Karpas-422 (cell line): ENCODE data around the gene GBP2. TPM values are rescaled to one million over a fixed set of nuclear protein-coding genes. Genes with fewer than 3 reads are reported as not detected.

ENCODE experiments used
- DNase-seq: peaks from one replicate; pipeline ENCODE4 v3.0.0-alpha.2; 2015
- H2AFZ ChIP-seq: fragments of 200-600 bp; sonication (generic); 2 replicates; pipeline ENCODE4 v1.6.1; 2014; ENCODE audit warnings: antibody characterized with exemption, low read length, mixed read lengths
- H3K27ac ChIP-seq: fragments of 200-600 bp; sonication (generic); 2 replicates; pipeline ENCODE4 v1.5.1; 2014; ENCODE audit warnings: mild to moderate bottlenecking, low read length, moderate library complexity
- H3K27me3 ChIP-seq: fragments of 200-600 bp; sonication (generic); 2 replicates; pipeline ENCODE4 v1.6.1; 2014; ENCODE audit warnings: low read length, mixed read lengths
- H3K36me3 ChIP-seq: fragments of 200-600 bp; sonication (generic); 2 replicates; pipeline ENCODE4 v1.6.1; 2014; ENCODE audit warnings: low read length, mixed read lengths; ENCODE audit not compliant: insufficient read depth
- H3K4me1 ChIP-seq: fragments of 200-600 bp; sonication (generic); 2 replicates; pipeline ENCODE4 v1.6.1; 2014; ENCODE audit warnings: mild to moderate bottlenecking, low read length, mixed read lengths
- H3K4me2 ChIP-seq: fragments of 200-600 bp; sonication (generic); 2 replicates; pipeline ENCODE4 v1.6.1; 2014; ENCODE audit warnings: low read length, low read depth, mild to moderate bottlenecking; ENCODE audit not compliant: poor library complexity, severe bottlenecking
- H3K4me3 ChIP-seq: fragments of 200-600 bp; sonication (generic); 2 replicates; pipeline ENCODE4 v1.5.1; 2014; ENCODE audit warnings: mild to moderate bottlenecking, antibody characterized with exemption, low read length, mixed read lengths
- H3K79me2 ChIP-seq: fragments of 200-600 bp; sonication (generic); 2 replicates; pipeline ENCODE4 v1.6.1; 2014; ENCODE audit warnings: mild to moderate bottlenecking, low read length, mixed read lengths
- H3K9ac ChIP-seq: fragments of 200-600 bp; sonication (generic); 2 replicates; pipeline ENCODE4 v1.6.0; 2014; ENCODE audit warnings: low read length
- H3K9me2 ChIP-seq: fragments of 200-600 bp; sonication (generic), shearing (Covaris generic); replicated peaks from 2 replicates; pipeline ENCODE4 v1.6.0; 2014; ENCODE audit warnings: mild to moderate bottlenecking, low read length, moderate library complexity; ENCODE audit not compliant: insufficient read depth
- H3K9me3 ChIP-seq: fragments of 300-700, 200-600 bp; sonication (generic); 2 replicates; pipeline ENCODE4 v1.6.1; 2014; ENCODE audit warnings: low read length, mixed read lengths
- H4K20me1 ChIP-seq: fragments of 200-600 bp; sonication (generic); 2 replicates; pipeline ENCODE4 v1.6.1; 2014; ENCODE audit warnings: mild to moderate bottlenecking, antibody characterized with exemption, low read length, low read depth; ENCODE audit not compliant: insufficient read depth
- total RNA-seq: library from RNA; depleted of rRNA; stranded (reverse); fragments of >200 nt; shearing (Covaris generic); gene quantifications from 2 replicates; pipeline ENCODE4 v1.2.3, GENCODE V29; 2014; ENCODE audit warnings: low replicate concordance; rRNA removed

The GBP2 gene
- total RNA-seq, result not detected in 2 replicates

- H4K20me1 ChIP-seq, result no peaks in the 10 kb centered on the region
- no peak within 1 kb of the TSS for H2AFZ ChIP-seq
- no peaks in the 10 kb centered on the region for H3K9me2 ChIP-seq
- H3K27ac ChIP-seq, result no peak within 1 kb of the TSS
- no peaks in the 10 kb centered on the region for H3K27me3 ChIP-seq
- no peak for DNase-seq
- no peaks in the 10 kb centered on the region for H3K36me3 ChIP-seq
- no peak within 1 kb of the TSS for H3K4me3 ChIP-seq
- no peak within 1 kb of the TSS for H3K9ac ChIP-seq
- no peak within 1 kb of the TSS for H3K4me2 ChIP-seq
- no peaks in the 10 kb centered on the region for H3K9me3 ChIP-seq
- no peaks in the 10 kb centered on the region for H3K79me2 ChIP-seq
- H3K4me1 ChIP-seq, result no peaks in the 10 kb centered on the region
Observed at GRCh38 chr1:89125913-89126580, at the start of gene GBP2. Gene GBP2, minus strand, starts transcription at chr1:89126114. Its CDS starts 4,148 bp downstream, at chr1:89121966.

- no peaks in the 10 kb centered on the region for H3K27me3 ChIP-seq
- no peaks in the 10 kb centered on the region for H3K9me3 ChIP-seq
- no peak overlapping the region for H3K27ac ChIP-seq
- no peak overlapping the region for H3K9ac ChIP-seq
- H3K79me2 ChIP-seq, result no peaks in the 10 kb centered on the region
- no peaks in the 10 kb centered on the region for H3K4me1 ChIP-seq
- H3K4me3 ChIP-seq, result no peak overlapping the region
- H3K9me2 ChIP-seq, result no peaks in the 10 kb centered on the region
- H3K4me2 ChIP-seq, result no peak overlapping the region
- no peaks in the 10 kb centered on the region for H4K20me1 ChIP-seq
- DNase-seq, result no peak
- no peaks in the 10 kb centered on the region for H3K36me3 ChIP-seq
- no peak overlapping the region for H2AFZ ChIP-seq
Observed at GRCh38 chr1:89174491-89174890, 48.6 kb upstream of the GBP2 start.

- no peak overlapping the region for H3K9ac ChIP-seq
- H3K9me3 ChIP-seq, result no peaks in the 10 kb centered on the region
- H3K4me3 ChIP-seq, result no peak overlapping the region
- H2AFZ ChIP-seq, result no peak overlapping the region
- no peaks in the 10 kb centered on the region for H3K9me2 ChIP-seq
- H3K79me2 ChIP-seq, result no peaks in the 10 kb centered on the region
- no peaks in the 10 kb centered on the region for H3K4me1 ChIP-seq
- H3K27ac ChIP-seq, result no peak overlapping the region
- H3K4me2 ChIP-seq, result no peak overlapping the region
- no peaks in the 10 kb centered on the region for H3K27me3 ChIP-seq
- DNase-seq, result no peak
- no peaks in the 10 kb centered on the region for H4K20me1 ChIP-seq
- H3K36me3 ChIP-seq, result no peaks in the 10 kb centered on the region
Observed at GRCh38 chr1:89172468-89173143, 46.7 kb upstream of the GBP2 start.

GRCh38 chr1:89171067-89171438, 45.1 kb upstream of the GBP2 start:
- DNase-seq, result no peak
- no peaks in the 10 kb centered on the region for H3K79me2 ChIP-seq
- no peaks in the 10 kb centered on the region for H4K20me1 ChIP-seq
- H3K27ac ChIP-seq, result no peak overlapping the region
- no peaks in the 10 kb centered on the region for H3K27me3 ChIP-seq
- no peak overlapping the region for H3K4me3 ChIP-seq
- H3K36me3 ChIP-seq, result no peaks in the 10 kb centered on the region
- no peaks in the 10 kb centered on the region for H3K4me1 ChIP-seq
- H2AFZ ChIP-seq, result no peak overlapping the region
- H3K9me2 ChIP-seq, result no peaks in the 10 kb centered on the region
- no peaks in the 10 kb centered on the region for H3K9me3 ChIP-seq
- no peak overlapping the region for H3K4me2 ChIP-seq
- H3K9ac ChIP-seq, result no peak overlapping the region

GRCh38 chr1:89170170-89171066, 44.5 kb upstream of the GBP2 start:
- H4K20me1 ChIP-seq, result no peaks in the 10 kb centered on the region
- no peak overlapping the region for H3K27ac ChIP-seq
- no peak for DNase-seq
- H3K4me3 ChIP-seq, result no peak overlapping the region
- H3K9me3 ChIP-seq, result no peaks in the 10 kb centered on the region
- H2AFZ ChIP-seq, result no peak overlapping the region
- no peak overlapping the region for H3K9ac ChIP-seq
- no peaks in the 10 kb centered on the region for H3K79me2 ChIP-seq
- no peaks in the 10 kb centered on the region for H3K4me1 ChIP-seq
- H3K9me2 ChIP-seq, result no peaks in the 10 kb centered on the region
- no peaks in the 10 kb centered on the region for H3K27me3 ChIP-seq
- H3K36me3 ChIP-seq, result no peaks in the 10 kb centered on the region
- no peak overlapping the region for H3K4me2 ChIP-seq

- no peak overlapping the region for H2AFZ ChIP-seq
- H3K4me2 ChIP-seq, result no peak overlapping the region
- no peak overlapping the region for H3K9ac ChIP-seq
- no peaks in the 10 kb centered on the region for H3K9me3 ChIP-seq
- H3K4me1 ChIP-seq, result no peaks in the 10 kb centered on the region
- no peaks in the 10 kb centered on the region for H3K27me3 ChIP-seq
- no peak overlapping the region for H3K27ac ChIP-seq
- no peaks in the 10 kb centered on the region for H3K36me3 ChIP-seq
- H4K20me1 ChIP-seq, result no peaks in the 10 kb centered on the region
- H3K9me2 ChIP-seq, result no peaks in the 10 kb centered on the region
- no peak for DNase-seq
- no peak overlapping the region for H3K4me3 ChIP-seq
- no peaks in the 10 kb centered on the region for H3K79me2 ChIP-seq
Observed at GRCh38 chr1:89169166-89169565, 43.3 kb upstream of the GBP2 start.

- no peak overlapping the region for H3K4me3 ChIP-seq
Observed at GRCh38 chr1:89167590-89168230, 41.8 kb upstream of the GBP2 start.

GRCh38 chr1:89166705-89167104, 40.8 kb upstream of the GBP2 start:
- no peak for DNase-seq

More at GRCh38 chr1:89167590-89168230, 41.8 kb upstream of the GBP2 start:
- Histone ChIP-seq H3K4me2 (no peak overlapping the region), H3K79me2 (no peaks in the 10 kb centered on the region), H3K27me3 (no peaks in the 10 kb centered on the region), H3K36me3 (no peaks in the 10 kb centered on the region), H4K20me1 (no peaks in the 10 kb centered on the region), H3K27ac (no peak overlapping the region), H3K4me1 (no peaks in the 10 kb centered on the region), H3K9me2 (no peaks in the 10 kb centered on the region), H2AFZ (no peak overlapping the region), H3K9me3 (no peaks in the 10 kb centered on the region), H3K9ac (no peak overlapping the region)
- no peak for DNase-seq

More at GRCh38 chr1:89166705-89167104, 40.8 kb upstream of the GBP2 start:
- no peak overlapping the region for H2AFZ ChIP-seq
- H4K20me1 ChIP-seq, result no peaks in the 10 kb centered on the region
- no peaks in the 10 kb centered on the region for H3K4me1 ChIP-seq
- no peak overlapping the region for H3K4me3 ChIP-seq
- H3K4me2 ChIP-seq, result no peak overlapping the region
- H3K27me3 ChIP-seq, result no peaks in the 10 kb centered on the region
- no peak overlapping the region for H3K27ac ChIP-seq
- no peaks in the 10 kb centered on the region for H3K79me2 ChIP-seq
- no peaks in the 10 kb centered on the region for H3K9me2 ChIP-seq
- no peak overlapping the region for H3K9ac ChIP-seq
- no peaks in the 10 kb centered on the region for H3K36me3 ChIP-seq
- no peaks in the 10 kb centered on the region for H3K9me3 ChIP-seq
